ENCODE data around the gene PDP2.
A peak's percentile ranks its signal among the peaks of the same experiment; 100 is the strongest.

The PDP2 gene

GRCh38 chr16:66927918-66928649 is 47.8 kb downstream of the PDP2 start:
- DNase-seq (ENCODE audit: low read depth) = no peak
- TF ChIP-seq CTCF (IDR thresholded peaks at IDR 0.05; ENCODE audit: low read length, missing control alignments) = no peak
- H3K4me3 ChIP-seq (replicated peaks; ENCODE audit: low read depth, low read length) = no peak overlapping the region

GRCh38 chr16:66928702-66929388 is 48.5 kb downstream of the PDP2 start:
- H3K4me3 ChIP-seq (replicated peaks; ENCODE audit: low read depth, low read length) = no peak overlapping the region
- TF ChIP-seq CTCF (IDR thresholded peaks at IDR 0.05; ENCODE audit: low read length, missing control alignments) = peak; percentile 39
- peak; percentile 25 for DNase-seq (ENCODE audit: low read depth)

- peak; percentile 74 for DNase-seq (ENCODE audit: low read depth)
- H3K4me3 ChIP-seq (replicated peaks; ENCODE audit: low read depth, low read length) = no peak overlapping the region
- TF ChIP-seq CTCF (IDR thresholded peaks at IDR 0.05; ENCODE audit: low read length, missing control alignments) = no peak
Observed at GRCh38 chr16:66930189-66930588, 49.9 kb downstream of the PDP2 start.

- DNase-seq (ENCODE audit: low read depth) = no peak
- no peak for TF ChIP-seq CTCF (IDR thresholded peaks at IDR 0.05; ENCODE audit: low read length, missing control alignments)
- no peak overlapping the region for H3K4me3 ChIP-seq (replicated peaks; ENCODE audit: low read depth, low read length)
Observed at GRCh38 chr16:66931665-66932064, 51.4 kb downstream of the PDP2 start.

- DNase-seq (ENCODE audit: low read depth) = no peak
- H3K4me3 ChIP-seq (replicated peaks; ENCODE audit: low read depth, low read length) = no peak overlapping the region
- TF ChIP-seq CTCF (IDR thresholded peaks at IDR 0.05; ENCODE audit: low read length, missing control alignments) = no peak
Observed at GRCh38 chr16:66932076-66932475, 51.8 kb downstream of the PDP2 start.

GRCh38 chr16:66933776-66934137 is 53.4 kb downstream of the PDP2 start:
- DNase-seq (ENCODE audit: low read depth) = no peak
- TF ChIP-seq CTCF (IDR thresholded peaks at IDR 0.05; ENCODE audit: low read length, missing control alignments) = no peak
- H3K4me3 ChIP-seq (replicated peaks; ENCODE audit: low read depth, low read length) = peak overlapping the region; percentile 83
